Activated CD8-positive, alpha-beta memory T cell treated with anti-CD3 and anti-CD28 coated beads, Interleukin-2, amount 50 U/mL, for 1 hour (primary cell): ENCODE measurements around the gene ABCG4.
"Not testable (repeated sequence)": the region's sequence is repeated elsewhere in the genome, so short reads cannot be mapped to it uniquely, and the experiment has no call there.

ENCODE experiments used
- DNase-seq: peaks from one replicate; pipeline ENCODE4 v3.0.0-alpha.2; 2020; ENCODE audit errors: extremely low read depth

The ABCG4 gene

GRCh38 chr11:119115484-119116234, 33.2 kb upstream of the ABCG4 start:
- no peak for DNase-seq

GRCh38 chr11:119116235-119116594, 32.6 kb upstream of the ABCG4 start:
- no peak for DNase-seq

DNA sequence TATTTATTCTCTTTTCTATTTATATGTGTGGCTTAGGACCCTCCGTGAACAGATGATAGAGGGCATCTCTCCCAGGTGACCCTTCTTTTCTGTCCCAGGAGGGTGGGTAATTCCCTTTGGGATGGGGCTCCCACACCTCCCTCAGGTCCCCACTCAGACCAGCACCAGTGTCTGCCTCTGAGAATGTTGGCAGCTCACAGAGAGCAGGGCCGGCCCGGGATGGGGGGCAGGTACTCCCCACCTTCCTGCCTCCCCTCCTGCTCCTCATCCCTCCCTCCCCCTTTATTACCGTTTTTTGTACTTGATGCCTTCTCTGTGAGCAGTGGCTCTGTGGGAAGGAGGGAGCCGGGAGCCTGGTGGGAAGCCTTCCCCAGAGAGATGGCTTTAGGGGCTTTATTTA, 32.3 kb upstream of the ABCG4 start:
- DNase-seq = no peak

DNA sequence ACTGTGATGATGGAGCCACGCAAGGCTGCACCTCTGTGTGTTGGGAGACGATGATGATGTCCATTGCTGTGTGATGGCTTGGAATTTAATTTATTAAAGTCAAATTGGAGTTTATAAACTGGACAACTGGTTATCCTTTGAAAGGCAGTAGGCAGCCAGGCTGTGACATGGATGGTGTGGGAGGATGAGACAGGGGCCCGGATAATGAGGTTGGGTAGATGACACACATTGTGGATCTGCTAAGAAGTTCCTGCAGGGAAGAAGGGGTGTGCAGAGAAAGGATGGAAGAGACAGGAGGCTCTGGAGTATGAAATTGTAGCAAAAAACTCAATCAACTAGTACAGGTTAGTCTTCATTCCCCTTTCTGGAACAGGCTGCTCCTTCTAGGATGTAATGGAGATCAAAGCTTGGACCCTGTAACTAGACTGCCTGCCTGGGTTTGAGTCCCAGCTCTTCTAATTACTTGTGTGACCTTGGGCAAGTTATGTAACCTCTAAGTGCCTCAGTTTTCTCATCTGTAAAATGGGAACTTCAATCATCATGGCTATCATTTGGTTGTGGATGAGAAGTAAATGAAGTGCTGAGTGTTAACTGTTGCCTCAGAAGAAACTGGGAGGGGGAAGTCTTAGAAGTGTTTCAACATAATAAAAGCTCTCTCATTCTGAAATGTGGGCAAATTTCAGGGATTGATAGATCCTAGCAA, 31.7 kb upstream of the ABCG4 start:
- DNase-seq = no peak

DNA sequence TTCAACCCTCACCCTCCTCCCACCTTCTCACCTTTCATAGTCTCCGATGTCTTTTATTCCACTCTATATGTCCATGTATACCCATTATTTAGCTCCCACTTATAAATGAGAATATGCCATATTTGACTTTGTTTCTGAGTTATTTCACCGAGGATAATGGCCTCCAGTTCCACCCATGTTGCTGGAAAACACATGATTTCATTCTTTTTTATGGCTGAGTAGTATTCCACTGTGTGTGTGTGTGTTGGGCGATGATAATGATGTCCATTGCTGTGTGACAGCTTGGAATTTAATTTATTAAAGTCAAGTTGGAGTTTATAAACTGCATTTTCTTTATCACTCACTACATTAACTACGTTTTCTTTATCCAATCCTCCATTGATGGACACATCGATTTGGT, 30.6 kb upstream of the ABCG4 start:
- DNase-seq = no peak

GRCh38 chr11:119118946-119119345, 29.9 kb upstream of the ABCG4 start:
- DNase-seq = no peak

- no peak for DNase-seq
Measured at GRCh38 chr11:119120639-119121007, 28.2 kb upstream of the ABCG4 start.

DNA sequence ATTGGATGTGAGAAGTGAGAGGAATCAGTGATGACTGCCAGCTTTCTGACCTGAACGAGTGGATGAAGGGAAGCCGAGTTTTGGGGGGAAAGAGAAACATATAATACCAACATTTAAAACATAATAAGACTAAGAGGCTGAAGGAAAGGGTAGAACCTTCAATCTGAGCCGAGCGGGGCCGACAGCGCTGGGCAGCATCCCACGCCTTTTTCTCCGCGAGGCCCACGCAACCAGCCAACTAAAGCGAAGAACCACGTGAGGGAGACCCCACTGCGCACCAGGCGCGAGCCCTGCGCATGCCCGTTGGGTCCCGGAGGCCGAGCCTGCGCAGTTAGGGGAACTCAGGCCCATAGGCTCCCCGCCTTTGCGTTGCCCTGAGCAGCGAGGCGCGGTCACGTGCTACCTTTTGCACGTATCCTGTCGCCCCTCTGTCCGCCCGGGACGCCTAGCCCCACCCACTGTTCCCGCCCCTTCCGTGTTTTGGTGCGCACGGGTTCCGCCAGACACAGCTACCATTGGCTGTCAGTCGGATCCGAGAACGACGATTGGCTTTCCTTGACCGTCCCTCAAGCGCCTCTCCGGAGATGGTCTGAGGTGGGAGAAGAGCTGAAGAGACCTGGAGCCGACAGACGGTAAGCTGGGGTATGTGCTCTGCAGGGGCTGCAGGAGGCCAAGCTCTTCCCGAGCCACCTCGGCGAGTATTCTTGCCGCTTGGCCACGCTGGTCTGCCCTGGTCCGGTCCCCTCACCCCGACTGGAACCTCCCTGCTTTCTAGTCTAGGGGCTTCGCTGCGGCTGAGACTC, 27.6 kb upstream of the ABCG4 start, which contains the start of gene HINFP:
Gene HINFP (plus strand): TSS at position 573 of the 803 bp plus-strand sequence. CDS start 5,365 bp downstream, outside the sequence.
- peak; percentile 98 for DNase-seq

- no peak for DNase-seq
Measured at GRCh38 chr11:119121811-119122124, 27.1 kb upstream of the ABCG4 start.

DNA sequence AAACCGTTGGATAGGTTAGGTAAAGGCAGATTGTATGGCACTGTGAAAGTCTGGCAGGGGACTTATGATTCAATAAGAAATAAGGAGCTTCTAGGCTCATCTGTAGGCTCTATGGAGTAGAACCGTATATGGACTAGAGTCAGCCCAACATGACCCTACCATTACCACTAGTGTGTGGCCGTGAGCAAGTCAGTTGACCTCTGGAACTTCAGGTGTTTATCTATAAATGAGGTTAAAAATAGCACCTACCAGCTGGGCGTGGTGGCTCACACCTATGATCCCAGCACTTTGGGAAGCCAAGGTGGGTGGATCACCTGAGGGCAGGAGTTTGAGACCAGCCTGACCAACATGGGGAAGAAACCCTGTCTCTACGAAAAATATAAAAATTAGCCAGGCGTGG, 23.0 kb upstream of the ABCG4 start:
- DNase-seq = no peak

DNA sequence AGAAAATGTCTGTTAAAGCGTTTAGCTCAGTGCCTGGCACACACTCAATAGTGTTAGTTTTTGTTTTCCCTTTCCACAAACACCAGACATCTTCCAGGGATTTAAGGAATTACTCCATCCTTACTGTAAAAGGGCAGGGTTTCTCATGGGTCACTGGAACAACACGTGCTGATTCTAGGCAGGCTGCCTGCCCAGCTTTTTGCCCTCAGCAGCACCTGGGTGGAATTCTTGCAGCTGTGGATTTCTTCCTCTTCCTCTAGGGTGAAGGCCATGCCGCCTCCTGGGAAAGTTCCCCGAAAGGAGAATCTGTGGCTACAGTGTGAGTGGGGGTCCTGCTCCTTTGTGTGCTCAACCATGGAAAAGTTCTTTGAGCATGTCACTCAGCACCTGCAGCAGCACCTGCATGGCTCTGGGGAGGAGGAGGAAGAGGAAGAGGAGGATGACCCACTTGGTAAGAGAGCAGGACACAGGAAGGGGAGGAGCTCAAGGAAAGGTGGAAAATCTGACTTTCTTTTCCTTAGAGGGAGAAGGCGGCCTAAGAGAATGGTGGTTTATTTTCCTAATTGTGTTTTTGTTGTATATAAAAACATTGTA, 22.1 kb upstream of the ABCG4 start:
- no peak for DNase-seq

DNA sequence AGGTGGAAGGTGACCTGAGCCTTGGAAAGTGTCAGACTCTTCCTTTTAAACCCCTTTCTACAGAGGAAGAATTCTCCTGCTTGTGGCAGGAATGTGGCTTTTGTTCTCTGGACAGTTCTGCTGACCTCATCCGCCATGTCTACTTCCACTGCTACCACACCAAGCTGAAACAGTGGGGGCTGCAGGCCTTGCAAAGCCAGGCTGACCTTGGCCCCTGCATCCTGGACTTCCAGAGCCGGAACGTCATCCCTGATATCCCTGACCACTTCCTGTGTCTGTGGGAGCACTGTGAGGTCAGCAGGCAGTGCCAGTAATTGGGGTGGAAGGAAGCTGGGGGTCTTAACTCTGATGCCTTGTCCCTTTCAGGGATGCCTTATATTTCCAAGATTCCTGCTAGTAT, 18.2 kb upstream of the ABCG4 start:
- DNase-seq = no peak

GRCh38 chr11:119134389-119134978, 14.4 kb upstream of the ABCG4 start:
- DNase-seq = no peak

GRCh38 chr11:119139276-119139675, 9.6 kb upstream of the ABCG4 start:
- not testable (repeated sequence) for DNase-seq

- no peak for DNase-seq
Measured at GRCh38 chr11:119144825-119145486, 3.9 kb upstream of the ABCG4 start.

DNA sequence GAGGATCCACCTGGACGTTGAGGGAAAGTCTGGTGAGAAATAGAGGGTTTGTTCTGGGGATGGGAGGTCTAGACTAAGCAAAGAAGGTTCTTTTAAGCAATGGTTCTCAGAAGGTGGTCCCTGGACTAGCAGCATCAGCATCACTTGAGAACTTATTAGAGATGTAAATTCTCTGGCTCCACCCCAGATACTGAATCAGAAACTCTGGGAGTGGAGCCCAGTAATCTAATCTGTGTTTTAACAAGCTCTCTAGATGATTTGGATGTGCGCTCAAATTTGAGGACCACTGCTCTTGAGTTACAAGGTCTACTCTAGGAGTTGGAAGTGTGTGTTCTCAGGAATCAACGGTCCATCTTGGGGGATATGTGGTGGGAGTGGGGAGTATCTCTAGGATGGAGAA, 3.3 kb upstream of the ABCG4 start:
- no peak for DNase-seq

- DNase-seq = no peak
Measured at GRCh38 chr11:119147604-119148333, 1.1 kb upstream of the ABCG4 start.

DNA sequence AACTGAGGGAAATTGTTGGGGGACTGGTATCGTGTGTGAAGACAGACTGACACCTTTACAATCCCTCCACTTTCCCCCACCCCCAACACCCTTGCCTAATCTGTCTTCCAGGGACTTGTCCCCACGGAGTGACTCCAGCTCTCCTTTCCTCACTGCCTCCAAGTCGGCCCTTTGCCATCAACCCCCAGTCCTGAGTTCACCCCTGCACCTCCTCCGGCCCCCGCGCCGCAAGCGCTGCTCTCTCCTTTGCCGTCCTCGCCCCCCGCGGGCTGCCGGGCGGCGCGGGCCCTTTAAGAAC, 183 bp upstream of the ABCG4 start:
- no peak for DNase-seq

DNA sequence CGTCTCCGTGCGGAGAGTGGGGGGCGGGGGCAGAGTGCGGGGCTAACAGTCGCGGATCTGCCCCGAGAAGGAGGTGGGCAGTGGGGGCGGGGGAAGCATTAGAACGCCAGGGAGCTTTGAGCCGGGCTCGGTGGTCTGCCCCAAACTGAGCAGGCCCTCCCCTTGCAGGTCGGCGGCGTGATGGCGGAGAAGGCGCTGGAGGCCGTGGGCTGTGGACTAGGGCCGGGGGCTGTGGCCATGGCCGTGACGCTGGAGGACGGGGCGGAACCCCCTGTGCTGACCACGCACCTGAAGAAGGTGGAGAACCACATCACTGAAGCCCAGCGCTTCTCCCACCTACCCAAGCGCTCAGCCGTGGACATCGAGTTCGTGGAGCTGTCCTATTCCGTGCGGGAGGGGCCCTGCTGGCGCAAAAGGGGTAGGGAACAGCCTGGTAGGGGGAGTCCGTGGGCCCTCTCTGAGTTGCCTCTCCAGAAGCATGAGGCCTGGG, 979 bp downstream of the ABCG4 start:
- no peak for DNase-seq

DNA sequence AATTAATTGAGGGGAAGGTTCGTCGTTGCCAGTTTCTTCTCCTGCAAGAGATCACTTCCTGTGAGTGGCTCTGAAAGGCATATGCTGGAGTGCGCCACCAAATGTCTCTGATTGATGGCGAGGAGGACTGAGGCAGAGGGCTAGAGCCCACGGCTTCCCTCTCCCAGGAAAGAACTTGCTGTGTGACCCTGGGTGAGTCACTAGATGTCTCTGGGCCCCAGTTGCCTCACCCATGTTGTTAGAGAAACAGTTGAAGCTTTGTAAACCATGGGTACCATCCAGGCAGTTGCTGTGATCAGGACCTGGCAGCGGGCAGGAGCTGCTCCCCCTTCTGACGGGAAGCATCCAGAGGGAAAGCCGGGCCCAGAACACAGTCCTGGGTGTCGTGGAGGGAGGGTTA, 3.2 kb downstream of the ABCG4 start:
- DNase-seq = no peak

- no peak for DNase-seq
Measured at GRCh38 chr11:119152604-119153003, 3.8 kb downstream of the ABCG4 start.
